Choroid plexus epithelial cell (primary cell): Measurements from ENCODE around the gene ADAMTS17.
A peak's percentile ranks its signal among the peaks of the same experiment; 100 is the strongest.
"Not testable (repeated sequence)": the region's sequence is repeated elsewhere in the genome, so short reads cannot be mapped to it uniquely, and the experiment has no call there.

Source experiments
- DNase-seq: peaks from one replicate; pipeline ENCODE4 v3.0.0-alpha.2; 2010; ENCODE audit warnings: low read depth
- H3K4me3 ChIP-seq: 2 replicates; pipeline ENCODE4 v1.5.1; 2011; ENCODE audit warnings: low read depth, mild to moderate bottlenecking, control low read depth, low read length, moderate library complexity
- CTCF ChIP-seq: conservative IDR thresholded peaks from 2 replicates; pipeline ENCODE4 v1.5.1; 2011; ENCODE audit warnings: low read depth, mild to moderate bottlenecking, control low read depth, inconsistent platforms, low read length, moderate library complexity

The ADAMTS17 gene

GRCh38 chr15:100095541-100096247, 246.1 kb downstream of the ADAMTS17 start:
- TF ChIP-seq CTCF: no peak
- no peak for DNase-seq
- H3K4me3 ChIP-seq: no peak overlapping the region

GRCh38 chr15:100094127-100094510, 247.7 kb downstream of the ADAMTS17 start:
- no peak overlapping the region for H3K4me3 ChIP-seq
- TF ChIP-seq CTCF: no peak
- DNase-seq: no peak

GRCh38 chr15:100093211-100094126, 248.3 kb downstream of the ADAMTS17 start:
- DNase-seq: peak; percentile 75
- no peak for TF ChIP-seq CTCF
- no peak overlapping the region for H3K4me3 ChIP-seq

- DNase-seq: no peak
- TF ChIP-seq CTCF: no peak
Measured at GRCh38 chr15:100092034-100092433, 249.7 kb downstream of the ADAMTS17 start.

GRCh38 chr15:100090411-100090810, 251.4 kb downstream of the ADAMTS17 start:
- no peak for DNase-seq
- no peak overlapping the region for H3K4me3 ChIP-seq
- peak; percentile 1 for TF ChIP-seq CTCF

More at GRCh38 chr15:100092034-100092433, 249.7 kb downstream of the ADAMTS17 start:
- H3K4me3 ChIP-seq: no peak overlapping the region

- not testable (repeated sequence) for DNase-seq, H3K4me3 ChIP-seq
Measured at GRCh38 chr15:100084042-100084821, 257.5 kb downstream of the ADAMTS17 start.

GRCh38 chr15:100083572-100083971, 258.2 kb downstream of the ADAMTS17 start:
- no peak for DNase-seq
- no peak for TF ChIP-seq CTCF
- H3K4me3 ChIP-seq: no peak overlapping the region
